Pons (tissue), 1 donor: Measurements from ENCODE around the gene HBG1.
"Not testable (repeated sequence)": the region's sequence is repeated elsewhere in the genome, so short reads cannot be mapped to it uniquely, and the experiment has no call there.

Experiments used
- DNase-seq: peaks from one replicate; pipeline ENCODE4 v3.0.0-alpha.2; 2016; ENCODE audit warnings: low spot score

The HBG1 gene

GRCh38 chr11:5277807-5278382 is 28.2 kb upstream of the HBG1 start:
- no peak for DNase-seq

- DNase-seq, result no peak
Measured at GRCh38 chr11:5276697-5277096, 27.0 kb upstream of the HBG1 start.

GRCh38 chr11:5275369-5276110 is 25.9 kb upstream of the HBG1 start:
- DNase-seq, result no peak

- DNase-seq, result no peak
Measured at GRCh38 chr11:5274395-5274794, 24.7 kb upstream of the HBG1 start.

DNA sequence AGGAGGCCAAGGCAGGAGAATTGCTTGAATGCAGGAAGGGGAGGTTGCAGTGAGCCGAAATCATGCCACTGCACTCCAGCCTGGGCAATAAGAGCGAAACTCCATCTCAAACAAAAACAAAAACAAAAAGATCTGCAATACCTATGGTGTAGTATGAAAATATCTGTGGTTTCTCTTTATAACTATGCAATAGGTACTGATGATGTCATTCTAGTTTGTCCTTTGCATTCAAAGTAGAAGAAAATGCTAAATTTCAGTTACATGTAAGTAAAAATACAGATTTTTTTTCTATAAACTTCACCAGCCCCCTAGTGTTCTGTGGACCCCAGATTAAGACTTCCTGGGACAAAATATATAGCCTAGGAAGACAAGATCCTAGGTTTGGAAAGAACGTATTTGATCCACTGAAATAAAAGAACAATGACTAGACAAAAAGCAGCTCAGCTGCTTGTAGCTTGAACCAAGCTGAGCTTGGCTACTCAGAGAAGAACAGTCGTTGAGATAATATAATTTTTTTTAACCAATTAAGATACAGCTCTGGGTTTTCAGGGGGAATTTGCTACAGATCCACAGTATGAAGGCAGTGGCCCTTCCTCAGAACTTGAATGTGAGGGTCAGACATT is 22.8 kb upstream of the HBG1 start:
- no peak for DNase-seq

GRCh38 chr11:5269715-5270147 is 20.1 kb upstream of the HBG1 start, which contains the start of gene HBE1:
Gene HBE1 (minus strand): TSS chr11:5269945. CDS start chr11:5269890, 55 bp downstream.
- no peak for DNase-seq

DNA sequence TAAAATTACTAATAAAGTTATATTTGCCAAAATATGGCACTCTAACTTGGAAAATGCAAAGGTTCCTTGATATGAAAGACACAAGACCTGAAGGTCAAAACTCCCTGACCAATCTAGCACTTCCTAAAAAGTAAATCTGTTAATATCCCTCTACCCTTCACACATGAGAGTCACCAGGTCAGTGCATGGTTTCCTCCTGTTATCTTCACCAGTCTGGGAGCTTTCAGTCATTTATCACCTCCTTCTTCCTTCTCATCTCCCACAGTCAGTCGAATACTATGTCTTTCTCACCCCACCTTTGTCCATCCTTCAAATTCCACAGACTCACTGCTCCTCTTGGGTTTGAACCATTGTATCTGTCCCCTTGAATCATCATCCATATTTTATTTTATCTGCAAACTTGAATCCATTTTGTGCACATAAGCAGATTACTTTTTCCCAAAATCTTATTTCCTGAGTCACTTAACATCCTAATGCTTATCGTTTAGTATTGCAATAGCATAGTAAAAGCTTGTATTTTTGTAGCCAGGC is 17.4 kb upstream of the HBG1 start:
- no peak for DNase-seq

DNA sequence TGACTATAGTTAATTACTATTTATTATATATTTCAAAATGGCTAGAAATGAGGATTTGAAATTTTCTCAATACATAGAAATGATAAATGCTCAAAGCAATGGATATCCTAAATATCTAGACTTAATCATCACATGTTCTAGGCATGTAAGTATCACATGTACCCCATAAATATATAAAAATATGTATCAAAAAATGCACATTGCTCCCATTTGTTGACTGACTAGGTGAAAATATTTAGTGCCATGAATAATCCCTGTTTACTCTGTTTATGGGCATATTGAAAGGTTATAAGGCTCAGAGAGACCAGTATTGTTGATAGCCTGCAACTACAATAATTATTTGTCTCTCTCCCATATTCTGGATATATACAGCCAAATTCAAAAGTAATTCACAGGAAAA is 17.0 kb upstream of the HBG1 start:
- DNase-seq, result no peak

DNA sequence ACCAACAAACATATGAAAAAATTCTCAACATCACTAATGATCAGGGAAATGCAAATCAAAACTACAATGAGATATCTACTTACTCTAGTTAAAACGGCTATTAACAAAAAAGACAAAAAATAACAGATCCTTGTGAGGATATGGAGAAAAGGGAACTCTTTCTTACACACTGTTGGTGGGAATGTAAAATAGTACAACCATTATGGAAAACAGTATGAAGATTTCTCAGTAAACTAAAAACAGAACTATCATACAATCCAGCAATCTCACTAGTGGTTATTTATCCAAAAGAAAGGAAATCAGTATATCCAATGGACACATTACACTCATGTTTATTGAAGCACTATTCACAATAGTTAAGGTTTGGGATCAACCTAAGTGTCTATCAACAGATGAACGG is 16.2 kb upstream of the HBG1 start:
- DNase-seq, result no peak

DNA sequence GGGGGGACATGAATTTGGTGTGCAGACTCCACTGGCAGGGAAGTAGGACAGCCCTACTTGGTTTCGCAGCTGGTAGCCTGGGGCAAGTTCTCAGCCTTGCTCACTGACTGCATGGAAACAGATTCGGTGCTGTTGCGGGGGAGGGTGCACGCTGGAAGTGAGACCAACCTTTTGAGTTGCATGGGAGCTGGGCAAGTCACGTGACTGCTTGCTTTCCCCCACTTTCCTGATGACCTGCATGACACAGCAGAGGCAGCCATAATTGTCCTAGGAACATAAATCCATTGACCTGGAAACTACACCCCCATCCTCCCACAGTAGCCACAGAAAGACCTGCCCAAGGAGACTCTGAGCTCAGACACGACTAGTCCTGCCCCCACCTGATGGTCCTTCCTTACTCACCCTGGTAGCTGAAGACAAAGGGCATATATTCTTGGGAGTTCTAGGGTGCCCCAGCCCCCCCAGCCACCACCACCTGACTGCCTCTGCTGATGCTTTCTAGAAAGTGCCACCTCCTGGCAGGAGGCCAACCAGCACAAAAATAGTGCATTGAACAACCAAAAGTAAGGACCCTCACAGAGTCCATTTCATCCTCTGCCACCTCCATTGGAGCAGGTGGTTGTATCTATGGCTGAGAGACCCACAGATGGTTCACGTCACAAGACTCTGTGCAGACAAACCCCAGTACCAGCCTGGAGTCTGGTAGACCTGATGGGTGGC is 9.0 kb upstream of the HBG1 start:
- no peak for DNase-seq

DNA sequence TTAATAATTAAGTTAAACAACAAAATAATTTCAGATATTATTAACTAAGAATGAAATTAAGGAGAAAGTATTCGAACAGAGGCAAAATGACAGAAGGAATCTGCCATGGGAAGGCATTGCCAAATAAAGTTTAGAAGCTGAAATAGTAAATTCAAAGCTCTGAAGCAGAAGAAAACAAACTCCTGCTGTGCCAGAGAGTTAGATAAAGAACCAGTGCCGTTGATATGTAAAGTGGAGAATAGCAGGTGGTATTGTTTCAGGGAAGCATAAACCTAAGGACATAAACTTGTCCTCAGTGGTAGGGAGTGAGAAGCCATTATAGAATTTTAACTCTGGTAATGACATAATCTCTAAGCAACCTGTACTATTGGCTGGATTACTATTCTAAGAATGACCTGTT is 7.6 kb upstream of the HBG1 start:
- DNase-seq, result no peak

DNA sequence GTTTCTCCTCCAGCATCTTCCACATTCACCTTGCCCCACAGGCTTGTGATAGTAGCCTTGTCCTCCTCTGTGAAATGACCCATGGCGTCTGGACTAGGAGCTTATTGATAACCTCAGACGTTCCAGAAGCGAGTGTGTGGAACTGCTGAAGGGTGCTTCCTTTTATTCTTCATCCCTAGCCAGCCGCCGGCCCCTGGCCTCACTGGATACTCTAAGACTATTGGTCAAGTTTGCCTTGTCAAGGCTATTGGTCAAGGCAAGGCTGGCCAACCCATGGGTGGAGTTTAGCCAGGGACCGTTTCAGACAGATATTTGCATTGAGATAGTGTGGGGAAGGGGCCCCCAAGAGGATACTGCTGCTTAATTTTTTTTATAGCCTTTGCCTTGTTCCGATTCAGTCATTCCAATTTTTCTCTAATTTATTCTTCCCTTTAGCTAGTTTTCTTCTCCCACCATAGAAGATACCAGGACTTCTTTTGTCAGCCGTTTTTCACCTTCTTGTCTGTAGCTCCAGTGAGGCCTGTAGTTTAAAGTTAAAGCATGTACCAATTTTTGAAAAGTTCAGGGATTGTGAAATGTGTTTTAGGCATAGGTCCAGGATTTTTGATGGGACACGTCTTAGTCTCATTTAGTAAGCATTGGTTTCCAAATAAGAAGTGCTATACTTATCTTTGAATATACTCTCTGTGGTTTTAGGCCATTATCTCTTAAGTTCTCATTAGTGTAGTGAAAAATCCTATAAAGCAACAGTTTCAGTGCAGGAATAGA is 5.2 kb upstream of the HBG1 start, which contains the start of gene HBG2:
TSS of gene HBG2 (minus strand) at position 136 of the 768 bp plus-strand sequence. CDS start at position 83, 53 bp downstream.
- not testable (repeated sequence) for DNase-seq

DNA sequence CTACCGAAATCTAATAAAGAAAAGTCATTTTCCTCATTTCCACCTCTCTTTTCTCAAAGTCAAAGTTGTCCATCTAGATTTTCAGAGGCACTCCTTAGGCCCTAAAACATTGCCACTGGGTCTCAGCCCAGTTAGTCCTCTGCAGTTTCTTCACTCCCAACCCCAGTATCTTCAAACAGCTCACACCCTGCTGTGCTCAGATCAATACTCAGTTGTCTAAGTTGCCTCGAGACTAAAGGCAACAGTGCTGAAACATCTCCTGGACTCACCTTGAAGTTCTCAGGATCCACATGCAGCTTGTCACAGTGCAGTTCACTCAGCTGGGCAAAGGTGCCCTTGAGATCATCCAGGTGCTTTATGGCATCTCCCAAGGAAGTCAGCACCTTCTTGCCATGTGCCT is 4.4 kb upstream of the HBG1 start:
- not testable (repeated sequence) for DNase-seq

- not testable (repeated sequence) for DNase-seq
Measured at GRCh38 chr11:5253440-5253839, 3.8 kb upstream of the HBG1 start.

DNA sequence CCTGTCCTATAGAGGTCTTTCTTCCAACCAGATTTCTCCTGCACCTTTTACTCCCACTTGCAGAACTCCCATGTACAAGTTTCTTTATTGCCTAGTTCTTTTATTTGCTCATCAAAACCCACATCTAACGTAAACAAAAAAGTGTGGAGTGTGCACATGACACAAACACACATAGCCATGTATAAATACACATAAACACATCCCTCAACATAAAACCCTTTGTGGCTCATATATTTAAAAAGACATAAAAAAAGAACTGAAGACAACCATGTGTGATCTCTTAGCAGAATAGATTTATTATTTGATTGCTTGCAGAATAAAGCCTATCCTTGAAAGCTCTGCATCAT is 3.2 kb upstream of the HBG1 start:
- DNase-seq, result no peak

GRCh38 chr11:5252192-5252918 is 2.7 kb upstream of the HBG1 start:
- DNase-seq, result no peak

DNA sequence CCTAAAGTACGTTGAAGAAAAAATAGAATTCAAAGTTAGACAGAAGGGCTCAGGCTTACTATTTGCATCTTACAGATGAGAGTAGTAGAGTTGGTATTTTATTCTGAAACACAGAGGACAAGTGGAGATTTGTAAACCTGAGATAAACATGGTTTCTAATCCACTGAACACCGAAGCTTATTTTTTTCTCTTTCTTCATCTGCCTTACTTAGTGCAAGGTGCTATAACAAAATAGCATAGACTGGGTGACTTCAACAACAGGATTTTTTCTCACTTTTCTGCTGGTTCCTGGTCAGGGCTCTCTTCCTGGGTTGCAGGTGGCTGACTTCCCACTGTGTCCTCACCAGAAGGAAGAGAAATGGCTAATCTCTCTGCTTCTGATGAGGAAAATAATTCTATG is 2.1 kb upstream of the HBG1 start:
- no peak for DNase-seq

DNA sequence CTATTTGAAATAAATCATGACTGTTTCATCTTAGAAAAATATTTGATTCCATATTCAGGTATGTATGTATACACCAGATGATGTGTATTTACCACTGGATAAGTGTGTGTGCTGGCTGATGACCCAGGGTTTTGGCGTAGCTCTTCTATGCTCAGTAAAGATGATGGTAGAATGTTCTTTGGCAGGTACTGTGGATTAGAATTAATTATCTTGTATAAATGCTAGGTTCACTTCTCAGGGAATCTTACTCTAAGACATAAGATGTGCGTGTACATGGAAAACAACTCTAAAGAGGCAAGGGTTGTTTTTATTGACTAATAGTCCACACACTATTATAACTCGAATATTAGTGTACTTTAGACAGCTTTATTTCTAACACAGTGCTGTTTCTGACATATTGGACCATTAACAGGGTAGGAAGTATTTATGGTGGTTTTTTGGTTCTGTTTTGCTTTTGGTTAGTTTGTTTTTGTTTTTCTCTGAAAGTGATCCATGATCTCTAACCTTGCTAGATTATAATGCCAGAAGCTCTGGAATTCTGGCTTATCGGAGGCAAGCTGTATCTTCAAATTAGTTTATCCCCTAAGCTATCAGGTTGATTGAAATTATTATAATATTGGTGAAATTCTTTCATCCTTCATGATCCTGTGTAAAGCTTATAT is 1.0 kb upstream of the HBG1 start:
- DNase-seq, result no peak

GRCh38 chr11:5248498-5248897 is 1.2 kb downstream of the HBG1 start:
- not testable (repeated sequence) for DNase-seq

DNA sequence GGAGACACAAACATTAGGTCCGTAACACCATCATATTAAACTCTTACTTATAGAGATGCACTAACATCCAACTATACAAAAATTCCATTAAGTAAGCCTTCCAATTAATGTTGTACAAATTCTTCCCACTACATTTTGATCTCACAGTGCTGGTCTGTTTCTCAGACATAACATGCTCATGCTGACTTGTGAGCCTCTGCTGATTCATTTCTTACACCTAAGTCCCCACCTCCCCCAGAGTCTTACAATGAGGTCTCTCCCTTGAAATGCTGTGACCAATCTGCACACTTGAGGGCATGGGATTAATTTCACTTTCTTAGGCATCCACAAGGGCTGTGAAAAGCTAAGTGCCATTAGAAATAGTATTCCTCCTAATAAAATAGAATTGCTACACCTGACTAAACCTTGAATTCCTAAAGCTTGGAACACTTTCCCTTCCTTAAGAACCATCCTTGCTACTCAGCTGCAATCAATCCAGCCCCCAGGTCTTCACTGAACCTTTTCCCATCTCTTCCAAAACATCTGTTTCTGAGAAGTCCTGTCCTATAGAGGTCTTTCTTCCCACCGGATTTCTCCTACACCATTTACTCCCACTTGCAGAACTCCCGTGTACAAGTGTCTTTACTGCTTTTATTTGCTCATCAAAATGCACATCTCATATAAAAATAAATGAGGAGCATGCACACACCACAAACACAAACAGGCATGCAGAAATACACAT is 2.0 kb downstream of the HBG1 start:
- DNase-seq, result no peak
